22Rv1 (cell line): ENCODE results near the gene PRMT7.

Source experiments
- ZFX ChIP-seq: fragments of 450-650 bp; IDR thresholded peaks from 2 replicates; pipeline ENCODE4 v1.6.1; 2017; ENCODE audit warnings: antibody characterized with exemption, borderline replicate concordance
- TF ChIP-seq, protein P1 (sequence below): fragments of 450-650 bp; IDR thresholded peaks from 2 replicates; pipeline ENCODE4 v1.5.1; 2017; ENCODE audit warnings: mild to moderate bottlenecking

GRCh38 chr16:68279726-68280558 is 30.9 kb upstream of the PRMT7 start:
- TF ChIP-seq, protein P1, sequence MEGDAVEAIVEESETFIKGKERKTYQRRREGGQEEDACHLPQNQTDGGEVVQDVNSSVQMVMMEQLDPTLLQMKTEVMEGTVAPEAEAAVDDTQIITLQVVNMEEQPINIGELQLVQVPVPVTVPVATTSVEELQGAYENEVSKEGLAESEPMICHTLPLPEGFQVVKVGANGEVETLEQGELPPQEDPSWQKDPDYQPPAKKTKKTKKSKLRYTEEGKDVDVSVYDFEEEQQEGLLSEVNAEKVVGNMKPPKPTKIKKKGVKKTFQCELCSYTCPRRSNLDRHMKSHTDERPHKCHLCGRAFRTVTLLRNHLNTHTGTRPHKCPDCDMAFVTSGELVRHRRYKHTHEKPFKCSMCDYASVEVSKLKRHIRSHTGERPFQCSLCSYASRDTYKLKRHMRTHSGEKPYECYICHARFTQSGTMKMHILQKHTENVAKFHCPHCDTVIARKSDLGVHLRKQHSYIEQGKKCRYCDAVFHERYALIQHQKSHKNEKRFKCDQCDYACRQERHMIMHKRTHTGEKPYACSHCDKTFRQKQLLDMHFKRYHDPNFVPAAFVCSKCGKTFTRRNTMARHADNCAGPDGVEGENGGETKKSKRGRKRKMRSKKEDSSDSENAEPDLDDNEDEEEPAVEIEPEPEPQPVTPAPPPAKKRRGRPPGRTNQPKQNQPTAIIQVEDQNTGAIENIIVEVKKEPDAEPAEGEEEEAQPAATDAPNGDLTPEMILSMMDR: no peak
- TF ChIP-seq ZFX: no peak
